Kidney (tissue), 14 donors: ENCODE results near the gene FAM222A. TPM values are rescaled to one million over a fixed set of nuclear protein-coding genes. Genes with fewer than 3 reads are reported as not detected.

Source experiments
- DNase-seq, 5 donors: peaks; one replicate each; pipeline ENCODE4 v3.0.0-alpha.2; 2013 to 2020
- FAIRE-seq: peaks from 2 replicates; lab custom pipeline; 2012; peaks lifted over from hg19 to GRCh38; lab: Jason Lieb, UNC
- H3K27ac ChIP-seq, 2 donors: one replicate each; pipeline ENCODE4 v1.7.0; 2013; ENCODE audit warnings: low read depth in 2 of 2, low read length in 2 of 2, inconsistent platforms in 1 of 2
- H3K27me3 ChIP-seq: one replicate; pipeline ENCODE4 v1.7.1; 2013; ENCODE audit warnings: low read length, inconsistent platforms; ENCODE audit not compliant: control insufficient read depth, insufficient read depth
- H3K36me3 ChIP-seq, 3 donors: one replicate each; pipeline versions ENCODE4 v1.7.0 to v1.7.1; 2013; ENCODE audit warnings: low read length in 3 of 3, control low read depth in 1 of 3, inconsistent platforms in 1 of 3; ENCODE audit not compliant: insufficient read depth in 3 of 3, control insufficient read depth in 2 of 3
- H3K4me1 ChIP-seq, 3 donors: one replicate each; pipeline versions ENCODE4 v1.7.0 to v1.7.1; 2013; ENCODE audit warnings: low read length in 3 of 3, inconsistent platforms in 1 of 3, low read depth in 1 of 3; ENCODE audit not compliant: control insufficient read depth in 2 of 3, insufficient read depth in 2 of 3
- H3K4me3 ChIP-seq, 3 donors: one replicate each; pipeline versions ENCODE4 v1.7.0 to v1.8.1; 2013; ENCODE audit warnings: low read length in 3 of 3, control low read depth in 1 of 3, inconsistent platforms in 1 of 3
- H3K9ac ChIP-seq, 3 donors: one replicate each; pipeline versions ENCODE4 v1.7.0 to v1.7.1; 2013; ENCODE audit warnings: low read length in 3 of 3, control low read depth in 1 of 3, inconsistent platforms in 1 of 3
- H3K9me3 ChIP-seq, 3 donors: one replicate each; pipeline versions ENCODE4 v1.7.0 to v1.7.1; 2013; ENCODE audit warnings: low read length in 3 of 3, control low read depth in 1 of 3, inconsistent platforms in 1 of 3; ENCODE audit not compliant: control insufficient read depth in 2 of 3, insufficient read depth in 1 of 3
- intact Hi-C: fragments of 100-400 bp; cut with DNase I; formaldehyde crosslinking; loops from one replicate; pipeline ENCODE4 v1.11.1; 2022
- polyA plus RNA-seq: library from polyadenylated mRNA; stranded (reverse); fragments of 350-450 nt; fragmentation: Illumina TruSeq; extraction: RNeasy Lipid Tissue Mini Kit (QIAGEN cat#74804); gene quantifications from one replicate; pipeline ENCODE4 v1.2.3, GENCODE V29; 2014; ENCODE audit warnings: low read depth, low replicate concordance; ENCODE audit not compliant: insufficient read depth
- total RNA-seq: library from RNA; stranded (reverse); fragmentation: NEBNext Ultra II Directional; extraction: Animal tissue kit (Norgen Biotek cat#: 25700); gene quantifications from one replicate; pipeline ENCODE4 v1.2.1, GENCODE V29; 2021
- TF ChIP-seq, protein P1 (sequence below): IDR thresholded peaks from 3 replicates; pipeline ENCODE4 v1.5.1; 2012; ENCODE audit warnings: mild to moderate bottlenecking, moderate library complexity, borderline replicate concordance; ENCODE audit not compliant: insufficient read depth; ENCODE audit errors: extremely low read depth
- donor health status: control.
- donor health status: control.
- donor health status: control.
- donor health status: control.
- donor health status: control.
- donor health status: DM: yes; HTN: yes; CAD: no.
- donor health status: Normal renal cell carcinoma (clear cell type).

Gene FAM222A
- total and polyA plus RNA-seq, 2 donors from 2014 or later: 3.7 to 12.5 TPM

GRCh38 chr12:109727746-109728726, 14.4 kb downstream of the FAM222A start:
- no peak for FAIRE-seq
- Histone ChIP-seq H3K36me3 (no peaks in the 10 kb centered on the region), H3K27me3 (no peaks in the 10 kb centered on the region), H3K9me3 (no peaks in the 10 kb centered on the region), H3K4me3 (no peak overlapping the region), H3K9ac (no peak overlapping the region), H3K4me1 (peaks cover 0 to 33% (median 16%) of the 10 kb centered on the region in 3 donors), H3K27ac (no peak overlapping the region)
- DNase-seq: peak in 1 of 5 donors; percentile 53
- TF ChIP-seq, protein P1, sequence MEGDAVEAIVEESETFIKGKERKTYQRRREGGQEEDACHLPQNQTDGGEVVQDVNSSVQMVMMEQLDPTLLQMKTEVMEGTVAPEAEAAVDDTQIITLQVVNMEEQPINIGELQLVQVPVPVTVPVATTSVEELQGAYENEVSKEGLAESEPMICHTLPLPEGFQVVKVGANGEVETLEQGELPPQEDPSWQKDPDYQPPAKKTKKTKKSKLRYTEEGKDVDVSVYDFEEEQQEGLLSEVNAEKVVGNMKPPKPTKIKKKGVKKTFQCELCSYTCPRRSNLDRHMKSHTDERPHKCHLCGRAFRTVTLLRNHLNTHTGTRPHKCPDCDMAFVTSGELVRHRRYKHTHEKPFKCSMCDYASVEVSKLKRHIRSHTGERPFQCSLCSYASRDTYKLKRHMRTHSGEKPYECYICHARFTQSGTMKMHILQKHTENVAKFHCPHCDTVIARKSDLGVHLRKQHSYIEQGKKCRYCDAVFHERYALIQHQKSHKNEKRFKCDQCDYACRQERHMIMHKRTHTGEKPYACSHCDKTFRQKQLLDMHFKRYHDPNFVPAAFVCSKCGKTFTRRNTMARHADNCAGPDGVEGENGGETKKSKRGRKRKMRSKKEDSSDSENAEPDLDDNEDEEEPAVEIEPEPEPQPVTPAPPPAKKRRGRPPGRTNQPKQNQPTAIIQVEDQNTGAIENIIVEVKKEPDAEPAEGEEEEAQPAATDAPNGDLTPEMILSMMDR: no peak
- intact Hi-C loops: no loop called here

GRCh38 chr12:109728921-109729320, 15.3 kb downstream of the FAM222A start:
- no peak for FAIRE-seq

DNA sequence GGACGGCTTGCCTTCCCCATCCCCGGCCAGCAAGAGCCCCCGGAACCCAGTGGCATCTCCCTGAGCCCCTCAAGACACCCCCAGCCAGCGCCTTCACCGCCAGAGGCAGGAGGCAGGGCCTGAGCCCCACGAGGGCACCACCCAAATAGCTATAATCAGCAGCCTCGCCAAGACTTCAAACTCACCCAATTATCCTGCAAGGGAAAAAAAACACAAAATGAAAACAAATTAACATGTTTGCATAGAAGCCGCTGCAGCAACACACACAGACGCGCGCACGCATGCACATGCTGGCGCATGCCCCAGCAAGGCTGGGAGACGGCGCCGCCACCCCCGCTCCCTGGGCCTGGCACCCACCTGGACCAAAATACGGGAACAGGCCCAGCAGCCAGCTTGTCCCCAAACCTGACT, 15.8 kb downstream of the FAM222A start:
- Histone ChIP-seq H3K27me3 (no peaks in the 10 kb centered on the region), H3K9me3 (no peaks in the 10 kb centered on the region), H3K4me3 (no peak overlapping the region), H3K36me3 (no peaks in the 10 kb centered on the region), H3K27ac (no peak overlapping the region), H3K4me1 (peaks cover 0 to 28% (median 8%) of the 10 kb centered on the region in 3 donors), H3K9ac (no peak overlapping the region)
- no peak for FAIRE-seq
- intact Hi-C loops: no loop called here
- DNase-seq: peak in 1 of 5 donors; percentile 57
- TF ChIP-seq, protein P1: no peak

More at GRCh38 chr12:109728921-109729320, 15.3 kb downstream of the FAM222A start:
- H3K9me3 ChIP-seq: no peaks in the 10 kb centered on the region
- H3K27ac ChIP-seq: no peak overlapping the region
- H3K4me3 ChIP-seq: no peak overlapping the region
- no peak overlapping the region for H3K9ac ChIP-seq
- H3K4me1 ChIP-seq: peaks cover 0 to 30% (median 12%) of the 10 kb centered on the region in 3 donors
- TF ChIP-seq, protein P1: no peak
- no peaks in the 10 kb centered on the region for H3K36me3 ChIP-seq
- no peaks in the 10 kb centered on the region for H3K27me3 ChIP-seq
- intact Hi-C loops: no loop called here
- DNase-seq: peak in 1 of 5 donors; percentile 12
